Fibroblast of lung (primary cell): ENCODE data around the gene SMTN. TPM values are rescaled to one million over a fixed set of nuclear protein-coding genes. Genes with fewer than 3 reads are reported as not detected.

Experiments used
- DNase-seq, 2 donors: peaks; one replicate each; pipeline versions ENCODE4 v3.0.0 to v3.0.0-alpha.2; 2010; ENCODE audit warnings: low read depth in 2 of 2
- H2AFZ ChIP-seq: 2 replicates; pipeline ENCODE4 v1.5.1; 2012; ENCODE audit warnings: low read length, control low read depth, inconsistent platforms
- H3K27ac ChIP-seq: 2 replicates; pipeline ENCODE4 v1.5.1; 2011; ENCODE audit warnings: low read length, control low read depth; ENCODE audit not compliant: insufficient read depth
- H3K27me3 ChIP-seq: 2 replicates; pipeline ENCODE4 v1.5.1; 2011; ENCODE audit warnings: mild to moderate bottlenecking, low read length; ENCODE audit not compliant: control insufficient read depth, insufficient read depth
- H3K36me3 ChIP-seq: 2 replicates; pipeline ENCODE4 v1.5.1; 2011; ENCODE audit warnings: low read length; ENCODE audit not compliant: control insufficient read depth, insufficient read depth
- H3K4me1 ChIP-seq: 2 replicates; pipeline ENCODE4 v1.5.1; 2011; ENCODE audit warnings: low read length; ENCODE audit not compliant: control insufficient read depth, insufficient read depth; ENCODE audit errors: extremely low read depth
- H3K4me2 ChIP-seq: 2 replicates; pipeline ENCODE4 v1.5.1; 2011; ENCODE audit warnings: low read length, control low read depth; ENCODE audit not compliant: insufficient read depth; ENCODE audit errors: extremely low read depth
- H3K4me3 ChIP-seq, 4 experiments: fragments of 200-600 bp in 1 of 4; sonication (generic) in 1 of 4; replicated peaks in 1 of 4; 2 replicates each; pipeline ENCODE4 v1.5.1; 2011 to 2016; ENCODE audit warnings: low read length in 4 of 4, low read depth in 3 of 4, mild to moderate bottlenecking in 3 of 4, control low read depth in 2 of 4, inconsistent platforms in 1 of 4, mixed read lengths in 1 of 4; ENCODE audit not compliant: insufficient read depth in 1 of 4; ENCODE audit errors: control extremely low read depth in 1 of 4
- H3K79me2 ChIP-seq: 2 replicates; pipeline ENCODE4 v1.5.1; 2012; ENCODE audit warnings: mild to moderate bottlenecking, low read length, inconsistent platforms; ENCODE audit not compliant: control insufficient read depth, insufficient read depth
- H3K9ac ChIP-seq: 2 replicates; pipeline ENCODE4 v1.5.1; 2011; ENCODE audit warnings: mild to moderate bottlenecking, low read length, control low read depth; ENCODE audit not compliant: insufficient read depth
- H3K9me3 ChIP-seq: 2 replicates; pipeline ENCODE4 v1.5.1; 2012; ENCODE audit warnings: low read depth, low read length; ENCODE audit not compliant: control insufficient read depth, insufficient read depth
- H4K20me1 ChIP-seq: 2 replicates; pipeline ENCODE4 v1.5.1; 2011; ENCODE audit warnings: low read length; ENCODE audit not compliant: control insufficient read depth, insufficient read depth; ENCODE audit errors: extremely low read depth
- CTCF ChIP-seq, 2 donors: IDR thresholded peaks in 1 of 2; conservative IDR thresholded peaks in 1 of 2; 1 replicate in 1 of 2; 2 replicates in 1 of 2; pipeline ENCODE4 v1.5.1; 2011 to 2012; ENCODE audit warnings: low read length in 2 of 2, control low read depth in 1 of 2, inconsistent platforms in 1 of 2, low read depth in 1 of 2, mild to moderate bottlenecking in 1 of 2
- EZH2 ChIP-seq: IDR thresholded peaks from 2 replicates; pipeline ENCODE4 v1.5.1; 2012; ENCODE audit warnings: low read length, control low read depth, mild to moderate bottlenecking; ENCODE audit errors: missing control alignments
- polyA plus RNA-seq, 2 donors: library from polyadenylated mRNA; depleted of rRNA in 1 of 2; stranded (reverse) in 1 of 2; unstranded in 1 of 2; fragments of >200 nt; gene quantifications; 2 replicates each; pipeline ENCODE4 v1.2.1, GENCODE V29; 2011 to 2012; ENCODE audit warnings: missing spikeins in 1 of 2
- total RNA-seq: library from RNA; depleted of rRNA; stranded (reverse); fragments of >200 nt; gene quantifications from 2 replicates; pipeline ENCODE4 v1.2.1, GENCODE V29; 2014

Gene SMTN
- total and polyA plus RNA-seq, 2 donors (not counting 1 experiment from before 2014, with no cell fraction given): 43.7 to 95.1 TPM

- TF ChIP-seq CTCF (conservative IDR thresholded peaks at IDR 0.05 in 1 of 2, IDR thresholded peaks at IDR 0.05 in 1 of 2; ENCODE audit: low read depth in 1 of 2, low read length in 2 of 2): no peak
- TF ChIP-seq EZH2: no peak
- DNase-seq: no peak
- peak overlapping the region; percentile 99 for H3K27ac ChIP-seq
- H3K4me2 ChIP-seq: peak overlapping the region; percentile 87
- H3K4me3 ChIP-seq: peak overlapping the region in 2 of 4 experiments; percentile 78 to 90
- H3K9me3 ChIP-seq: no peaks in the 10 kb centered on the region
- peaks cover 28% of the 10 kb centered on the region for H3K4me1 ChIP-seq
- no peaks in the 10 kb centered on the region for H4K20me1 ChIP-seq
- H3K36me3 ChIP-seq: peaks cover 28% of the 10 kb centered on the region
- no peak overlapping the region for H2AFZ ChIP-seq
- peaks cover 22% of the 10 kb centered on the region for H3K79me2 ChIP-seq
- no peaks in the 10 kb centered on the region for H3K27me3 ChIP-seq
- H3K9ac ChIP-seq: no peak overlapping the region
Observed at GRCh38 chr22:31105282-31105929, 24.3 kb downstream of the SMTN start.

GRCh38 chr22:31106001-31106571 is 25.0 kb downstream of the SMTN start:
- peaks cover 24% of the 10 kb centered on the region for H3K36me3 ChIP-seq
- no peaks in the 10 kb centered on the region for H3K27me3 ChIP-seq
- TF ChIP-seq CTCF (conservative IDR thresholded peaks at IDR 0.05 in 1 of 2, IDR thresholded peaks at IDR 0.05 in 1 of 2; ENCODE audit: low read depth in 1 of 2, low read length in 2 of 2) (no peak), EZH2 (no peak)
- H3K9ac ChIP-seq: peak overlapping the region; percentile 99
- H2AFZ ChIP-seq: no peak overlapping the region
- H3K4me2 ChIP-seq: peak overlapping the region; percentile 87
- peak overlapping the region; percentile 78 to 95 (median 92) for H3K4me3 ChIP-seq
- no peaks in the 10 kb centered on the region for H3K9me3 ChIP-seq
- H4K20me1 ChIP-seq: no peaks in the 10 kb centered on the region
- H3K27ac ChIP-seq: peak overlapping the region; percentile 99
- peaks cover 22% of the 10 kb centered on the region for H3K79me2 ChIP-seq
- peaks cover 28% of the 10 kb centered on the region for H3K4me1 ChIP-seq
- DNase-seq: no peak

GRCh38 chr22:31106731-31107177 is 25.6 kb downstream of the SMTN start:
- Histone ChIP-seq H3K4me2 (peak overlapping the region; percentile 87), H3K4me3 (peak overlapping the region; percentile 78 to 95 (median 92)), H3K9me3 (no peaks in the 10 kb centered on the region), H3K36me3 (peaks cover 23% of the 10 kb centered on the region), H3K4me1 (peaks cover 27% of the 10 kb centered on the region), H3K27me3 (no peaks in the 10 kb centered on the region), H2AFZ (peak overlapping the region; percentile 41), H3K9ac (peak overlapping the region; percentile 99), H3K79me2 (peaks cover 22% of the 10 kb centered on the region), H4K20me1 (no peaks in the 10 kb centered on the region), H3K27ac (peak overlapping the region; percentile 99)
- DNase-seq: peak; percentile 39 to 56
- TF ChIP-seq EZH2 (no peak), CTCF (conservative IDR thresholded peaks at IDR 0.05 in 1 of 2, IDR thresholded peaks at IDR 0.05 in 1 of 2; ENCODE audit: low read depth in 1 of 2, low read length in 2 of 2) (no peak)
